GM19351 (cell line): ENCODE data around the gene AACS.
"Not testable (repeated sequence)": the region's sequence is repeated elsewhere in the genome, so short reads cannot be mapped to it uniquely, and the experiment has no call there.

Source experiments
- ATAC-seq: cut with Tn5 transposase; IDR thresholded peaks from one replicate; pipeline ENCODE4 v1.9.1; 2021; ENCODE audit warnings: mild to moderate bottlenecking, moderate library complexity; ENCODE audit not compliant: unreplicated experiment

AACS gene

DNA sequence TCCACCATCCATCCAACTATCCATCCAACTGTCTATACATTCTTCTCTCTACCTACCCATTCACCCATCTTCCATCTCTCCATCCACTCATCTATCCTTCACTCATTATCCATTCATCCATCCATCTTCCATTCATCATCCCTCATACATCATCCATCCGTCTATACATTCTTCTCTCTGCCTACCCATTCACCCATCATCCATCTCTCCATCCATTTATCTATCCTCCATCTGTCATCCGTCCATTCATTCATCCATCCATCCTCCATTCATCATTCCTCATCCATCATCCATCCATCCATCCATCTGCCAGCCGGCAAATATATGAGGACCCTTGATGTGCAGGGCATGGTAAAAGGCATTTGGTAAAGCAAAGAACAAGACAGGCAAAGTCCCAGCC lies 25.2 kb downstream of the AACS start:
- ATAC-seq, result no peak

DNA sequence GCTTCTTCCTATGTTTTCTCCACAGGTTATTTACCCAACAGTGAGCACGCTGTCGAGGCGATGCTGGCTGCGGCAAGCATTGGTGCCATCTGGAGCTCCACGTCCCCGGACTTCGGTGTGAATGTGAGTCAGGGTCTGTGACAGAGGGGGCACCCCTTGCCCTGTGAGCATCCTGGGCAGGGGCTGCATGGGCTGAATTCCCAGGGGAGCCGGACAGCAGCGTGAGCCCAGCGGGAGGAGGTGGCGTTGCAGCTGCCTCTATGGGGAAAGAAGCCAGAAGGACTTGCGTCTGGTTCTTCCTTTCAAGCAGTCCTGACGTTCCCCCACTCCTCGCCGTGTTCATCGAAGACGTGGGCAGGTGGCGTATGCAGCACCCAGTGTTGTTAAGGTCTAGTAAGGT lies 26.2 kb downstream of the AACS start:
- no peak for ATAC-seq

DNA sequence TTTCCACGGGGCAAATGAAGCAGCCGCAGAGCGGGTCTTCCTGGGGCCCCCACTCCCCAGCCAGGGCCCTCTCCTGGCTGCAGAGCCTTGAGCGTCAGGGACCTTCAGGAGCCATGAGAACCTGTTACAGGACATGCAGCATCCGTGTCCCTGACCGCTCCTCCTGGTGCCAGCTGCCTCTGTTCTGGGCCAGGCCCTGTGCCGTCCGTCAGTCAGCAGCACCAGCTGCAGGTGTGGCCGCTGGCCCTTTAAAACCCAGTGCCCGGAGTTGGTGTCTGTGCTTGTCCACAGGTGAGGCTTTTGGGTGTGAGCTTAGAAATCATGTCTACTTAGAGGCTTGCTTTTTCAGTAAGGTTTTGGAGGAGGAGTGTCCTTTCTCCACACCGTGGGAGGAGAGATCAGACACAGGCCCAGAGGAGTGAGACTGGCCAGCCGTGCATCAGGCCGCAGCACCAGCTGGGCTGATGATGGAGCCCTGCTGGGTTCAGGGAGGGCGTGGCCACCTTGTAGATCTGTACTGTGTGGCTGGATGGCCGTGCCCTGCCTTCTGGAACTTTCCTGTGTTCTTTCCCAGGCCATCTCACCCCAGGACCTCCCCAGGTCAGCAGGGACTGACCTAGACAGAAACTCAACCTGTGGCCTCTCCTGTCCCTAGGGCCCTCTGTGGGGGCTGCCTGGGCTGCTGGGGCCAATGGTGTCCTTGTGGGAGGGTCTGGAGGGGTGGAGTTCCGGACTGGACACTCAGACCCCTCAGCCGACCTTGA lies 27.1 kb downstream of the AACS start:
- ATAC-seq, result no peak

DNA sequence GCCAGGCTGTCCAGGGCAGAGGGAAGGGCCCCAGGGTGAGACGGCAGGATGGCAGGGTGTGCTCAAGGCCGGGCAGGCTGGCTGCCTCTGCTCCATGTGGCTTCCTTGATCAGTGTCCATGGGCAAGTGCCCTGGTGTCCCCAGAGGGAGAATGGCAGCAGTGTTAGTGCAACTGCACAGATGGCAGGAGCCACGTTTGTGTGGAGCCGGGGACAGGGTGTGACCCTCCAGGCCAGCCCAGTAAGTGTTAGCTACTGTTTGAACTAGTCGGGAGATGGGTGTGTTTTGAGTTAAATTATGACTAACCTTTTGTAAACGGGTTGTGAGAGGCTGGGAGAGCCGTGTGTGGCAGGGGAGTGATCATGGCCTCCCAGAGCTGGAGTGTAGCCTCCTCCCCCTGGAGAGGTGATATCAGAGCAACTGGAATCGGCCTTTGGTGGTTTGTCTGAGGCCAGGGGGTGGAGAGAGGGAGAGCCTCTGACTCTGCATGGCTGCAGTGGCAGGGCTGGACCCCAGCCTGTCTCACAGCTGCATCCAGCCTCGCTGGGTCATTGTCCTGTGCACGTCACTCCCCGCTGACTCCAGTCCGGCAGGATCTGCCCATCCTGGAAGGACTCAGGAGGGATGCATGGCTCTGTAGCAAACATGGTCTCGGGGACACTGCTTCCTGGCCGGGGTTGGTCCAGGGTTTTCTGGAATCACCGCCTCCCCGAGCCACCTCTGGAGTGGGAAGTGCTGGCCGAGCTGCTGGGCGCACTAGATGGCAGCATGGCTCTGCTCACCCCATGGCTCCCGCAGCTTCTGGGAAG lies 27.8 kb downstream of the AACS start:
- no peak for ATAC-seq

DNA sequence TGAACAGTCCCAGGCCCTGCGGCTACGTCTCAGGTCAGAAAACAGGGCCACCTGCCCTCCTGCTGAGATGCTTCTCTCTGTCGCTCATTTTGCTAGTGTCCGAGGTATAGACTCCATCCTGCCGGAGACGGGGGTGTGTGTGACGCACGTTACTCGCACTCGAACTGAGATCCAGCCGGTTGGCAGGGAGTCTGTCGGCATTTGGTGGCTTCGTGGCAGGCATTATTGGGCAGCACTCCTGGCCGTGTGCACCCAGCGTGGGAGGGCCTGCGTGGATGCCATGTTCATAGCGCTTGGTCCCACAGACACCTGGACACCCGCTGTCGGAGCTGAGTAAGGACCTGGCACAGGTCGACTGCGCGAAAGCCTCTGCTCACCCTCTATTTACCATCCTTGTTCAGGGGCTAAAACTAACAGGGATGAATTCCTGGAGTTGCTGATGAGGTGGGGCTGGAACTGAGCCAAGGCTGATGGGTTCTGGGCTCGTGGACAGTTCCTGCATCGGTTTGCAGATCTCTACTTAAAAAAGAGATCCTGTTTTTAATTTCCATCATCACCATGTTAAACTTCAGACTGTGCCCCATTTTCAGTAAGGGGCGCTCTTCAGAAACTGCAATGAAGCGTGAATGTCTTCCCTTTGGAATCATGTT lies 28.6 kb downstream of the AACS start:
- no peak for ATAC-seq

DNA sequence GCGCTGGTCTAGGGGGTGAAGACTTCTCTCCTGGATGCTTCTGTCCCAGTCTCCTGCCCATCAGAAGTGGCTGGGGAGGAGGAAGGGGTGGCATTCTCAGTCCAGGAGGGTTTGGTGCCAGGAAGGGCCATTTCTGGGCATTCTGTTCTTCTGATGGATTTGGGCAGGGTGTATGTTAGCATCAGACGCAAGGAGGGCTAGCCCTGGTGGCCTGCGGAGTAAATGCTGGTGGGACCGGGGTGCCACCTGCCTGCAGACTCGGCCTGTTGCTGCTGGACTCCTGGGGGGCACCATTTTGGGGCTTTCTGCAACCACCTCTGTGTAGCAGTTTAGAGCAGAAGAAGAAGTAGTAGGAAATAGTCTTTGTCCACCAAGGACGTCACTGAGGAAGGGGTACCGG lies 31.7 kb downstream of the AACS start:
- ATAC-seq, result no peak

DNA sequence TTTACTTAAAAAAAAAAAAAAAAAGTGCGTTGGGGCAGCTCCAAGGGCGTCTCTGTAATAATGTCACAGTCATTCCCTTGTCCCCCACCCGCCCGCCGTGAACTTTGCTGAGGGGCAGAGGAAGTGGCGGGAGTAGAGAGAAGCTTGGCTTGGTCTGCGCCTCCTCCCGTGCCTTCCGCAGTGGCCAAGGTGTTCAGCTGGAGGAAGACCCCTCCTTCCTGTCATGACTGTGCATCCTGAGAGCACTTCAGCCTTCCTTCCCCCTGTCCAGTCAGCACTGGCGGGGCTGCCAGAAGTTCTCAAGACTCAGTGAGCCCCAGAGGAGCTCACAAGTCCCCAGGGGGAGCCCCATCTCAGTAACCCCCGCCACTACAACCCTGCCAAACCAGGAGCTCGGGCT lies 32.2 kb downstream of the AACS start:
- ATAC-seq, result no peak

DNA sequence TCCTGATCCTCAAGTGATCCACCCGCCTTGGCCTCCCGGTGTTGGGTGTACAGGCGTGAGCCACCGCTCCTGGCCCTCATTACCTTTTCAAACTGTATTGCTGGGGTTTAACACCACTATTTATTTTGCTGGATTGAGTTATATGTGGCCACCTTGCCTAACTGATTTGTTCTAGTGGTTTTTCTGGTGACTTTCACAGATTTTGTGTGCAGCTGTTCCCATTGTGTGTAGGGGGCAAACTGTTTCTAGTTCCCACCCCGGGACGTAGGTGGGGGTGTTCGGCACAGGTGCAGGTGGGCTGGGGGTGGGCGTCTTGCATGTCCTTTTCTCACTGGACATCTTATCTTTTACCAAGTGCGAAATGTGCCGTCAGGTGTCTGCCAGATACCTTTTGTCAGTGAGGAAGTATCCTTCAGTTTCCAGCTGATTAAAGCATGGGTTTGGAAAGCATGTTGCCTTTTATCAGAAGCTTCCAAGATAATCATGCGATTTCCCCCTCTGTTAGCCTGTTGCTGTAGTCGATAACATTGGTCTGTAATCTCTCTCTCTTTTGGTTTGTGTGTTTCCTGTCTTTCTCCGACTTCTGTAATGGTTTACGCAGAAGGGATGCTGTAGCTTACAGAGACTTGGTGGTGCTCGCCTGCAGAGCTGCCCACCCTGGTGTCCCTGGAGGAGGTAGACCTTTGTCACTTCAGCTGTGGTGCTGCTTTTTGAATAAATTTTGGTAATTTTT lies 33.6 kb downstream of the AACS start:
- no peak for ATAC-seq

DNA sequence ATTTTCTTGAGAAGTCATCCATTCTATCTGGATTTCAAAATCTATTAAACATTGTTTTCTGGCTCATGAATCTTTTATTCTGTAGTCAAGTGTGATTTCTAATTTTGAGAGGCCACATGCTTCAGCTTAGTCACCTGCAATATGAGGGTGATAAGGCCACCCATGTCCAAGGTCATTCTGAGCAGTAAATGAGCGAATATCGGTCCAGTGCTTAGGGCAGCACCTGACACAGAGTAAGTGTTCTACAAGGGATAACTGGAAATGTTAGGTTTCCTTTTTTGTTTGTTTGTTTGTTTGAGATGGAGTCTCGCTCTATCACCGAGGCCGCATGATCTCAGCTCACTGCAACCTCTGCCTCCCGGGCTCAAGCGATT lies 34.2 kb downstream of the AACS start:
- no peak for ATAC-seq

DNA sequence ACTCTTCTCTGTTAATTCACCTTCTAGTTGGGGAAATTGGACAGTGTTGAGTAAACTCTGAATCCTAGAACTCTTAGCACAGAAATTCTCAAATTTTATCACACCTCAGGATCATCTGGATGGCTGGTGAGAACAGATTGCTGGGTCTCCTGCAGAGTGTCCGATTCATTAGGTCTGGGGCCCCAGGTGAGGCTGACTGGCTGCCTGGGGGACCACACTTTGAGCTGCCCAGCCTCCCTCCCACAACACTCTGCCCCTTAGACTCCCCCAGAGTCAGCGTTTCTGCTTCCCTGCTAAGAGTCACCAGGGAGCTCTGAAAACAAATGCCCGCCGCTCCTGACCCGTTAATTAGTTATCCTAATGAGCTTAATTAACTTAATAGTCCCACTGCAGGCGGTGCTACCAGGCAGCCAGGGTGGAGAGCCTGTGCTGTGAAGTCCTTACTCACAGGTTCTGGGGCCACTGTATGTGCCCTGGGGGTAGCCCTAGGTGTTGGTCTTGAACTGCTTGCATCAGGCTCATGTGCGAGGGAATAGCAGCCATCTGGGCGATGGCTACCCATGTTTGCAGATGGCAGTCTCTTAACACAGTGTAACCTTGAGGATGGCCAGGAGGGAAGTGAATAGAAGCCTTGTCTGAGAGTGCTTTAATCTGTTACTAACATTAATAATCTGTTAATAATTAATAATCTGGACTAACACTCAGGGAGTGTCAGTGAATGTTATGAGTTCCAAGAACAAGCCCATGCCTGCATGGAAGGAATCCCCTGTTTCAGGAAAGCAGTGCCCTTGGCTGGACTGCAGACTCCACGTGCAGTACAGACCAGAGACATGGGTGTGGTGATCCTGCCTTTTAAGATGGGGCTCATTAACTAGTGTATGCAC lies 35.6 kb downstream of the AACS start:
- no peak for ATAC-seq

DNA sequence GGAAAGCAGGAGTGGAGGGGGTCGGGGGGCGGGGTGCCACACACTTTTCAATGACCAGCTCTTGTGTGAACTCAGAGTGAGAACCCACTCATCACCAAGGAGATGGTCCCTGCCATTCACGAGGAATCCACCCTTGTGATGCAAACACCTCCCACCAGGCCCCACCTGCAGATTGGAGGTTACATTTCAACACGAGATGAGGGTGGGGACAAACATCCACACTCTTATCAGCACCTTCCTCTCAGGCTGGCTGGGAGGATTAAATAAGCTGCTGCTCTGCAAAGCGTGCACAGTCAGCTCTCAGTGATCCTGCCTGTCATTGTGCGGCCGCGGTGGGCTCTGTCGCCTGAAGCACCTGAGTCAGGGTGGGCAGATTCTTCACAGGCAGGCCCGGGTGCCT lies 39.7 kb downstream of the AACS start:
- no peak for ATAC-seq

DNA sequence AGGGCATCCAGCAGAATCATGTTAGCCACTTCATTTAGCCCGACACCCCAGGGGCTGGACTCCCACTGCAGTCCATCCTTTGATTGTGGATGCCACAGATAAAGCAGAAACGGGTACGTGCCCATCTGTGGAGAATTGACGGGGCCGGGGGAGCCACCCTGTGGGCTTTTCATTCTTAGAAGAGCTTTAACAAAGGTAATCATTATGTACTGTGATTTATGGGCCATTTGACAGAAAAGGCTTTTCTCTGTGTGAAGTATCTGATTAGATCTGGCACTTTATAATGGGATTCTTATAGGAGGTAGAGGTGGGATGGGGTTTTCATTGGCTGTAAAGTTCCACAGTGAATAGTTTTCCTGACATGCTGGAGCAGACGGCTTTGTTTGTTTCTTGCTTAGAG lies 40.4 kb downstream of the AACS start:
- ATAC-seq, result no peak

DNA sequence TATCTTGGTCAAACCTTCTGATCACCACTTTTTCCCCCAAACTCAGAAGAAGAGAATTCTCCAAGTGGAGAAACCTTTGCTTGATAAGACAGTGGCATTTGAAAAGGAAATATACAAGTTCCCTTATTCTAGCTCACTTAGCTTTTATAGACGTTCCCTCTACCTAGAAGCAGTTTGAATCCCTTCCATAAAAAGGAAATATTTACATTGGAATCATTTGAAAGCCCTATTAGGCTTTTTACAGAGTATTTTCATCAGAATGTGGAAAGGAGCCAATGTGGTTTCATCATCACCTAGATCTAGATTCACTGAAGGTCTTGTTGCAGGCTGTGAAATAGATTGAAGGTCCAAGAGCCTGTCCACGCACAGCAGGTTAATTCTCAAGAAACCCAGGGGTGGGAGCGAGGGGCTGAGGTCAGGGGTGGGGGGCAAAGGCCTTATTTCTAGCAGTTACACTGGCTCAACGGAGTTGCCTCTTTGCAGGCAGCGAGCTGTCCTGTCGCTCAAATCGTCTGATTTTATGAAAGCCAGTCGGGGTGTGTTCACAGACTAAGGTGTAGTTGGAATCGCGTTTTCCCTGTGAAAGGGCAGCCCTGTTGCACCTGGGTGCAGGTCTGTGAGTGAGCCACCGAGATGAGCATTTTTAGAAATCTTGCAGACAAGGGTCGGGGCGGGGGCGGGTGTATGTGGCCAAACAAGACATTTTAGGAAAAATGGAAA lies 45.6 kb downstream of the AACS start:
- ATAC-seq, result no peak

DNA sequence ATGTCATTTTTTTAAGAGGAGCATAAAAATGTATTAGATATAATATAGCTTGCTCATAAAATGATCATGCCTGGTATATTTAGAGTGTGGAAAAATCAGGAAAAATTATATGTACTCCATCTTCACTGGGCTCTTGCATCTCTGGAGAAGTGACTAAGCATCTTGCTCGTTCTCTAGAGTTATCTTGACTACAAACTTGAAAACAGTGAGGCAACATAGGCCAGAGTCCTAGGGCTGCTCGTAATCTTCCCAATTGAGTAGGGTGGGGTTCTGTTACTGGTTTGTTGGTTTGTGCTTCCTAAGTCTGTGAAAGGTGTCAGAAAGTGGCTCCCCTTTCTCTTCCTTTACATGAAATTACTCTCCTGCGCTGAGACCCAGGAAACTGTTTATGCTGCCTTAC lies 46.2 kb downstream of the AACS start:
- ATAC-seq, result no peak

DNA sequence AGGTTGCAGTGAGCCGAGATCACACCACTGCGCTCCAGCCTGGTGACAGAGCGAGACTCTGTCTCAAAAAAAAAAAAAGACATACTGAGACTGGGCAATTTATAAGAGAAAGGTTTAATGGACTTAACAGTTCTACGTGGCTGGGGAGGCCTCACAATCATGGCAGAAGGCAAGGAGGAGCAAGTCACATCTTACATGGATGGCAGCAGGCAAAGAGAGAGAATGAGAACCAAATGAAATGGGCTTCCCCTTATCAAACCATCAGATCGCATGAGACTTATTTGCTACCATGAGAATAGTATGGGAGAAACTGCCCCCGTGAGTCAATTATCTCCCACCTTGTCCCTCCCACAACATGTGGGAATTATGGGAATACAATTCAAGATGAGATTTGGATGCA lies 47.4 kb downstream of the AACS start:
- ATAC-seq, result not testable (repeated sequence)

DNA sequence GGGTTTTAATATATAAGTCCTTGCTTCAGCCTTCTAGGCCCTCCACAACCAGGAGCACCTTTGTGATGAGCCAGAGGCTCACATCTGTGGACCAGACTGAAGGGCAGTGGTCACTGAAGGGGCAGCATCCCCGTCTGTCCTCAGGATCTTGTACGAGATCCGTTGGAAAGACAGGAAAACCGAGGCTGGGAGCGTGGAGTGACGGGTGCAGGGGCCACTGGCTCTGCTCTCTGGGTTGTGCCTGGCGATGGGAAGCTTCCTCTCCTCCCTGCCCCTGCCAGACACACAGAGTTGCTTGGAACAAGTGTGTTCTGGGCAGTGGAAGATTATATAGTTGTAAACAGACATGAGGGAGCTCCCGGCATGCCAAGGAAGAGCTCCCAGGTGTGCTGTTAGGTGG lies 48.0 kb downstream of the AACS start:
- no peak for ATAC-seq

DNA sequence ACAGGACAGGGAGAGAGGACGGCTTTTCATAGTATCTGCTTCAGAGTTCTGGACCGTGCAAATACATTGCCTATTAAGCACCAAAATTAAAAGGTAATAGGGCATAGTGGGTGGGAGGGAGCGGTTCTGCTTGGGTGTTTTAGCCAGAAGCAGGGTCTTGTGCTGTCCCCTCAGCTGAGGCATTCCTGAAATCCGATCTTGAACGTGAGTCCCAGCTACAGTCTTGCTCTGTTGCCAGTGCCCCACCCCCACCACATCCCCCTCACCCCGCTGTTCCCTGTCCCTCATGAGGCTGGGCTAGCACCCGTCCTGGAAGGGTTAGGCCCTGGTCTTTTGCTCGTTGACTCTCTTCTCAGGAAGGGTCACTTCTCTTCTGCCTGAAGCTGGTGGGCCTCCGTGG lies 48.6 kb downstream of the AACS start:
- no peak for ATAC-seq

DNA sequence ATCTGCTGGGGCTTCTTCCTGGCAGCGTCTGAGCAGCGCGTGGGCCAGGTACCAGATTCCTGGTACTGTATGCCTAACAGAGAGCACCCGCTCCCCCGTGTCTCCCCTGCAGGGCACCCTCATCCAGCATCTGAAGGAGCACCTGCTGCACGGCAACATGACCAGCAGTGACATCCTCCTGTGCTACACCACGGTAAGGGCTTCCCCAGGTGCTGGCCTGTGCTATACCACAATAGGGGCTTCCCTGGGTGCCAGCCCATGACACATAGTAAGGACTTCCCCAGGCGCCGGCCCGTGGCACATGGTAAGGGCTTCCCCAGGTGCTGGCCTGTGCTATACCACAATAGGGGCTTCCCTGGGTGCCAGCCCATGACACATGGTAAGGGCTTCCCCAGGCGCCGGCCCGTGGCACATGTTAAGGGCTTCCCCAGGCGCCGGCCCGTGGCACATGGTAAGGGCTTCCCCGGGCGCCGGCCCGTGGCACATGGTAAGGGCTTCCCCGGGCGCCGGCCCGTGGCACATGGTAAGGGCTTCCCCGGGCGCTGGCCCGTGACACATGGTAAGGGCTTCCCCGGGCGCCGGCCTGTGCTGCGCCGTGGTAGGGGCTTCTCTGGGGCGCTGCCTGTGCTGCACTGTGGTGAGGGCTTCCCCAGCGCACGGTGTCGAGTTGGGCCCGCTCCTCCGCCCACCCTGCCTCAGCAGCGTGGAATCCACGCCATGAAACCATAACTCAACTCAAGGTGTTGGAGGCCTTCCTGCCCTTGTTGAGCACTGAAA lies 49.3 kb downstream of the AACS start:
- ATAC-seq, result no peak

DNA sequence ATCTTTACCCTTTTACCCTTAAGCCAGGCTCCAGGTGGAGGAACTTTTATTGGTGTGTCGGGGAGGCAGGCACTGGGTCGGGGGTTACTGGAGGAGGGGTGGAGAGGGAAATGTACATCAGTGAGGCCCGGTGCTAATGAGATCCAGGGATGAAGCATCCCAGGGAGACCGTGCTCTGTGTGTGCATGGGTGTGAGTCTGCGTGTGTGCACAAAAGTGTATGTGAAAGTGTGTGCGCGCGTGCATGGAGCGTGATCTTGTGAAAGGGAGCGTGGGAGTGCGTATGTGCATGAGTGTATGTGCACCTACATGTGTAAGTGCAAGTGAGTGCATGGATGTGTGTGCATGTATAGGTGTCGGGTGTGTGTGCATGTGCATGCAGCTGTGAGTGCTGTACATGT lies 55.3 kb downstream of the AACS start:
- no peak for ATAC-seq
